Common myeloid progenitor, CD34-positive (primary cell): ENCODE results near the gene PCSK6.

ENCODE experiments used
- CTCF ChIA-PET: fragments of 350-600 bp; sonication (Branson Sonifier 250); formaldehyde crosslinking; loops from one replicate; lab custom pipeline; 2021; ENCODE audit warnings: antibody characterized with exemption; lab: Charles Lee
- POLR2A ChIA-PET: fragments of 350-600 bp; sonication (Branson Sonifier 250); formaldehyde crosslinking; loops from one replicate; lab custom pipeline; 2021; ENCODE audit warnings: antibody characterized with exemption; lab: Charles Lee
- DNase-seq, 3 donors: peaks; one replicate each; pipeline versions ENCODE4 v3.0.0 to v3.0.0-alpha.2; 2013
- H3K27ac ChIP-seq, 2 experiments: 1 replicate in 1 of 2; 2 replicates in 1 of 2; pipeline ENCODE4 v1.7.0; 2013; ENCODE audit warnings: inconsistent platforms in 2 of 2, low read length in 2 of 2, mild to moderate bottlenecking in 2 of 2, low read depth in 1 of 2, moderate library complexity in 1 of 2; ENCODE audit not compliant: severe bottlenecking in 2 of 2, insufficient read depth in 1 of 2, poor library complexity in 1 of 2
- H3K27me3 ChIP-seq, 5 experiments: replicated peaks in 2 of 5; 1 replicate in 3 of 5; 2 replicates in 2 of 5; pipeline versions ENCODE4 v1.6.1 to v1.7.0; 2013; ENCODE audit warnings: low read length in 4 of 5, mild to moderate bottlenecking in 2 of 5, moderate library complexity in 2 of 5, inconsistent platforms in 1 of 5; ENCODE audit not compliant: insufficient read depth in 5 of 5, control insufficient read depth in 4 of 5
- H3K36me3 ChIP-seq, 4 experiments: 1 replicate in 2 of 4; 2 replicates in 2 of 4; pipeline versions ENCODE4 v1.6.1 to v1.7.0; 2013; ENCODE audit warnings: low read length in 3 of 4, control low read depth in 1 of 4, mild to moderate bottlenecking in 1 of 4; ENCODE audit not compliant: control insufficient read depth in 4 of 4, insufficient read depth in 4 of 4
- H3K4me1 ChIP-seq, 4 experiments: 1 replicate in 3 of 4; 2 replicates in 1 of 4; pipeline versions ENCODE4 v1.6.1 to v1.7.1; 2013; ENCODE audit warnings: low read length in 3 of 4, mild to moderate bottlenecking in 3 of 4, control low read depth in 1 of 4, inconsistent platforms in 1 of 4, moderate library complexity in 1 of 4; ENCODE audit not compliant: control insufficient read depth in 4 of 4, insufficient read depth in 4 of 4; ENCODE audit errors: control extremely low read depth in 1 of 4
- H3K4me3 ChIP-seq, 7 experiments: 1 replicate in 4 of 7; 2 replicates in 3 of 7; pipeline versions ENCODE4 v1.5.1 to v1.7.0; 2013; ENCODE audit warnings: mild to moderate bottlenecking in 7 of 7, low read length in 6 of 7, moderate library complexity in 6 of 7, inconsistent platforms in 2 of 7, low read depth in 2 of 7, control low read depth in 1 of 7; ENCODE audit not compliant: insufficient read depth in 4 of 7, control insufficient read depth in 1 of 7; ENCODE audit errors: extremely low read depth in 1 of 7
- H3K9me3 ChIP-seq, 5 experiments: 1 replicate in 4 of 5; 2 replicates in 1 of 5; pipeline versions ENCODE4 v1.6.1 to v1.7.1; 2013; ENCODE audit warnings: low read length in 4 of 5, mild to moderate bottlenecking in 2 of 5, inconsistent platforms in 1 of 5, low read depth in 1 of 5, moderate library complexity in 1 of 5; ENCODE audit not compliant: control insufficient read depth in 4 of 5, insufficient read depth in 2 of 5; ENCODE audit errors: control extremely low read depth in 1 of 5
- WGBS: methylation state at CpG from one replicate; pipeline ENCODE4 v1.1.5; 2013; ENCODE audit not compliant: insufficient coverage; 5-methylcytosine and 5-hydroxymethylcytosine counted together

Gene PCSK6

DNA sequence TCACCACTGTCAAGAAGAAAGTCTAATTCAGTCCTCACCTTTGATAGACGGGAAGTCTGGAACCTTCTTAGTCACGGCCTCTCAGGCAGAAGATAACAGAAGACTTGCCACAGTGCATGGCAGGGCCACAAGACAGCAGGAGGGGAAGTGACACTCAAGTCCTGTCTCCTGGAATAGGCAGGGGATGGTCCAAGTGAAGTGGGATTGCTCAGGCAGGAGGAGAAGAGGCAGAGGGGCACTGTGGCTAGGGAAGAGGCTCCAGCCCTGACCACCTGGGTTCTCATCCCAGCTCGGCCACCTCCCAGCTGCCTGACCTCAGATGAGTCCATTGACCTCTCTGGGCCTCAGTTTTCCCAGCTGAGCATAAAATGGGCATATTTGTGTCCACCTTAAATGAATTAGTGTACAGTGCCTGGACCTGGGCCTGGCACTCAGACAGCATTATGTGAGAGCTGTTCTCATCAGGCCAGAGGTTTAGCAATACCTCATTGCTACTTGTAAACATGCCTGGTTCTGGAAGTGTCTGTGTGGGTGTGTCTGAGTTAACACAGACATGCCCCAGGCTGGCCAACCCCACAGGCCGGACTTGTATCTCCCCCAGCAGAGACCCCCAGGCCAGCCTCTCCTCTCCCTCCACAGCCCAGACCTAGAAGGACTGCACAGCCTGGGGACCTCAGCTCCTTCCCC lies 11.5 kb upstream of the PCSK6 start:
- ChIA-PET CTCF (interaction anchor here (0.8 to 3.5 kb wide), 16 partner anchors 12 to 202 kb away, joined by 3 to 26 read pairs (median 7); no protein-coding TSS in a partner anchor), POLR2A (no interaction called here)
- Histone ChIP-seq H3K4me3 (peak overlapping the region in 1 of 7 experiments; percentile 33), H3K36me3 (no peaks in the 10 kb centered on the region), H3K27ac (no peak overlapping the region), H3K27me3 (peaks cover 4 to 82% (median 42%) of the 10 kb centered on the region in 5 experiments), H3K4me1 (peaks cover 3 to 39% (median 35%) of the 10 kb centered on the region in 4 experiments), H3K9me3 (no peaks in the 10 kb centered on the region)
- WGBS: 60% methylated on average over 3 of the region's 4 CpGs
- DNase-seq: peak in 2 of 3 donors; percentile 59 to 84

DNA sequence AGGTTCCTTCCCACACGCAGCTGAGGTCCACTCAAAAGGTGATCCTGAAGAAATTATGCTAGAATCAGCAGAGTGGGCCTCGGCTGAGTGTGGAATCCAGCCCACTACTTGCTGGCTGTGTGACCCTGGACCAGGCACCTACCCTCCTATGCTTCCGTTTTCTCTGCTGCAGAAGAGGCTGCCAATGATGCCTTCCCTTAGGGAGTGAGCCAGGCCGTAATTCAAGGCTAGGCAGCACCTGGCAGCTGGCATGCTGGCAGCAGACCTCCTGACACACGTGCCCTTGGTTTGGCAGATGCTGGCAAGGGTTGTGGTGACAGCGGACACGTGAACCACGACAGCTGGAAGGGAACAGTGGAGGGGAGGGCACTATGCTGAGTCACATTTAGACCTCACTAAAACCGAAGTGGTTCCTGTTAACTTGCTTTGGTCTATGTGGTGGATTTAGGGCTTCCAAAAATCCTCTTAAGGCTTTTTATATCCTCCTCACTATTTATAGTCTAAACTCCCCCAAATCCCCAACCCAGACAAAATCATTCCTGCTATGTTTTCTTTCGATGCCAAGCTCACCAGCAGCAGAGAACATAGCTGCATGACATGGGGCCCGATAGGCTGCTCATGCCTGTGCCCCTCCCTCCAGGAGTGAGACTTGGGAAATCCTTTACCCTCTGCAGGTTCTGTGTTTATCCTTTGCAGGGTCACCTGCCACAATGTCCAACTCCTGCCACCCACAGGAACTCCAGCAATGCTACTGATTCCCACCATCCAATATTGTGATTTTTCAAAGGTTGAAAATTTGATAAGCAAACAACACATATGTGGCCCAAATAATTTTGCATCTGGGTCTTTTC lies 10.6 kb upstream of the PCSK6 start:
- H3K36me3 ChIP-seq: no peaks in the 10 kb centered on the region
- peaks cover 2 to 82% (median 40%) of the 10 kb centered on the region in 5 experiments for H3K27me3 ChIP-seq
- H3K4me1 ChIP-seq: peaks cover 3 to 39% (median 37%) of the 10 kb centered on the region in 4 experiments
- POLR2A ChIA-PET: interaction anchor here (1.1 kb wide), 1 partner anchor 49 kb away, joined by 4 read pairs; no protein-coding TSS in a partner anchor
- H3K4me3 ChIP-seq: peak overlapping the region in 1 of 7 experiments; percentile 20
- no peaks in the 10 kb centered on the region for H3K9me3 ChIP-seq
- CTCF ChIA-PET: interaction anchor here (0.6 to 3.4 kb wide), 5 partner anchors 43 to 207 kb away, joined by 3 to 13 read pairs (median 3); no protein-coding TSS in a partner anchor
- DNase-seq: peak; percentile 97 to 99 (median 99)
- whole genome bisulfite sequencing: 3% methylated on average over 10 of the region's 11 CpGs
- H3K27ac ChIP-seq: no peak overlapping the region

DNA sequence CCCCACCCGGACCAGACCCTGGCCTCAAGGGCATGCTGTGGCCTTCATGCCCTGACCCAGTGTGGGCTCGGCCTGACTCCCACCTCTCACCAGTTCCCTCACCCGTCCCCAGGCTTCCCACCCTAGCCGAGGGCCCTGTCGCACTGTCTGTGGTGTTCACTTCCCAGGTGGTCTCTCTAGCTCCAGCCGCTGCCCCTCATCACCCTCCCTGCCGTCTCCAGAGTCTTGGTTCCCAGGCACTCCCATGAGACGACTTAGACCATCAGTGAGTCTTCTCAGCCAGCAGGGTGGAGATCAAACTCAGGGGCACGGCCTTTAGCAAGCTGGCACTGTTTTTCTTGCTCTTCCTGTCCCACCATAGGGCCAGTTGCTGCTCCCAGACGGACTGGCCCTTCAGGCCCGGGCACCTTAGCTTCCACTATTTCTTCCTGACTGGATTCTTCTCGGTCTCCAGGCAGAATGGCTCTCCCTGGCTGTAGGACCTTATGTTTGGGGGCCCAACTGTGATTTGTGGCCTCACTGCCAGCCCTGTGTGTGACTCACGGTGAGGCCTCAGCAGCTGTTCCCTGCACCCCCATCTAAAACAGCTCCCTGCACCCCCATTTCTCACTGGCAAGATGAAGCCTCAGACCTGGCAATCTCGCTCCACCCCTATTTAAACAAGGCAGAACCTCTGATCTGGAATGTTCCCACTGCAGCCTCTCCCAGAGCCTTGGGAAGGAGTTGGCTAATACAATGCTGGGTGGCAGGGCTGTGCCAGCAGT lies 9.4 kb upstream of the PCSK6 start:
- Histone ChIP-seq H3K36me3 (no peaks in the 10 kb centered on the region), H3K27me3 (peaks cover 0 to 82% (median 35%) of the 10 kb centered on the region in 5 experiments), H3K9me3 (no peaks in the 10 kb centered on the region), H3K27ac (no peak overlapping the region), H3K4me1 (peaks cover 3 to 39% (median 37%) of the 10 kb centered on the region in 4 experiments), H3K4me3 (no peak overlapping the region)
- DNase-seq: no peak
- POLR2A ChIA-PET: no interaction called here
- CTCF ChIA-PET: interaction anchor here (1.7 kb wide), 1 partner anchor 42 kb away, joined by 5 read pairs; no protein-coding TSS in a partner anchor
- WGBS: 91% methylated on average over 11 of the region's 14 CpGs

GRCh38 chr15:101498076-101498716 lies 8.7 kb upstream of the PCSK6 start:
- no peak overlapping the region for H3K27ac ChIP-seq
- WGBS: 100% methylated on average over 6 of the region's 9 CpGs
- peaks cover 3 to 39% (median 37%) of the 10 kb centered on the region in 4 experiments for H3K4me1 ChIP-seq
- H3K36me3 ChIP-seq: no peaks in the 10 kb centered on the region
- H3K27me3 ChIP-seq: peaks cover 0 to 83% (median 37%) of the 10 kb centered on the region in 5 experiments
- ChIA-PET CTCF (no interaction called here), POLR2A (no interaction called here)
- DNase-seq: no peak
- no peak overlapping the region for H3K4me3 ChIP-seq
- no peaks in the 10 kb centered on the region for H3K9me3 ChIP-seq

- no peak overlapping the region for H3K27ac ChIP-seq
- WGBS: 93% methylated on average over 15 of the region's 20 CpGs
- ChIA-PET POLR2A (no interaction called here), CTCF (interaction anchor here (1.6 kb wide), 1 partner anchor 46 kb away, joined by 6 read pairs; no protein-coding TSS in a partner anchor)
- H3K27me3 ChIP-seq: peaks cover 0 to 82% (median 33%) of the 10 kb centered on the region in 5 experiments
- DNase-seq: no peak
- H3K4me3 ChIP-seq: no peak overlapping the region
- H3K4me1 ChIP-seq: peaks cover 3 to 39% (median 37%) of the 10 kb centered on the region in 4 experiments
- H3K9me3 ChIP-seq: no peaks in the 10 kb centered on the region
- H3K36me3 ChIP-seq: no peaks in the 10 kb centered on the region
These were observed 8.1 kb upstream of the PCSK6 start for GRCh38 chr15:101497484-101498034.

DNA sequence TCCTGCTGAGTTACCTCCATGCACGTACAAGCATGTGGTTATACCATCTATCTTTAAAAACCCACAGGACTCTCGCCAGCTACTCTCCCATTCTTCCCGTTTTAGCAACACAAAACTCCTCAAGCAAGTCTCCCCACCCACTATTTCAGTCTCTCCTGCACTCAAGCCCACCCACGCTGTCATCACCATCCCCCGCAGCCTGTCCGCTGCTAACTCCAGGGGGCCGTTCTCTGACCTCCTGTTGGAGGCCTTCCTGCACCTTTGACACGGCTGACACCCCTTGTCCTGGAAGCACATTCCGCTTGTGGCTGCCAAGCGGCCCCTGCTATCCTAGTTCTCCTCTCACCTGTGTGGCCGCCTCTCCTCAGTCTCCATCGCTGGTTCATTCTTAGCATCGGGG lies 7.5 kb upstream of the PCSK6 start:
- Histone ChIP-seq H3K27me3 (peaks cover 0 to 82% (median 33%) of the 10 kb centered on the region in 5 experiments), H3K4me3 (no peak overlapping the region), H3K4me1 (peaks cover 3 to 37% (median 36%) of the 10 kb centered on the region in 4 experiments), H3K27ac (no peak overlapping the region), H3K9me3 (no peaks in the 10 kb centered on the region), H3K36me3 (no peaks in the 10 kb centered on the region)
- WGBS: 79% methylated on average over 13 of the region's 13 CpGs
- ChIA-PET CTCF (interaction anchor here (1.3 to 1.6 kb wide), 2 partner anchors 45 to 106 kb away, joined by 3 to 6 read pairs; no protein-coding TSS in a partner anchor), POLR2A (no interaction called here)
- no peak for DNase-seq
